CD4-positive, alpha-beta memory T cell (primary cell): ENCODE measurements around the gene FNBP1L. TPM values are rescaled to one million over a fixed set of nuclear protein-coding genes. Genes with fewer than 3 reads are reported as not detected.

Source experiments
- CTCF ChIA-PET: fragments of 350-600 bp; sonication (Branson Sonifier 250); formaldehyde crosslinking; loops from one replicate; lab custom pipeline; 2021; ENCODE audit warnings: inconsistent platforms; ENCODE audit not compliant: partially characterized antibody; lab: Charles Lee
- POLR2A ChIA-PET: fragments of 350-600 bp; sonication (Branson Sonifier 250); formaldehyde crosslinking; loops from one replicate; lab custom pipeline; 2021; ENCODE audit not compliant: partially characterized antibody; lab: Charles Lee
- DNase-seq, 5 donors: peaks; one replicate each; pipeline versions ENCODE4 v3.0.0 to v3.0.0-alpha.2; 2020 to 2022; ENCODE audit warnings: mixed read lengths in 1 of 5
- H3K27ac ChIP-seq: one replicate; pipeline ENCODE4 v1.7.0; 2013; ENCODE audit warnings: low read depth, low read length
- H3K27me3 ChIP-seq: 2 replicates; pipeline ENCODE4 v1.7.0; 2013; ENCODE audit warnings: mild to moderate bottlenecking, low read length, moderate library complexity; ENCODE audit not compliant: insufficient read depth
- H3K36me3 ChIP-seq: 2 replicates; pipeline ENCODE4 v1.7.0; 2013; ENCODE audit warnings: mild to moderate bottlenecking, low read length, moderate library complexity; ENCODE audit not compliant: insufficient read depth
- H3K4me1 ChIP-seq: 2 replicates; pipeline ENCODE4 v1.7.0; 2013; ENCODE audit warnings: mild to moderate bottlenecking, low read length, moderate library complexity; ENCODE audit not compliant: insufficient read depth
- H3K4me3 ChIP-seq, 2 donors: one replicate each; pipeline ENCODE4 v1.7.0; 2013; ENCODE audit warnings: low read length in 2 of 2, mild to moderate bottlenecking in 1 of 2
- H3K9me3 ChIP-seq, 2 donors: one replicate each; pipeline ENCODE4 v1.7.0; 2013; ENCODE audit warnings: low read length in 2 of 2, control low read depth in 1 of 2; ENCODE audit not compliant: control insufficient read depth in 1 of 2
- H3K27ac Mint-ChIP-seq, 7 donors: one replicate each; pipeline ENCODE4 v1.8.0; 2020 to 2021; ENCODE audit warnings: mixed read lengths in 7 of 7, mild to moderate bottlenecking in 6 of 7, inconsistent platforms in 3 of 7, moderate library complexity in 3 of 7
- H3K27me3 Mint-ChIP-seq, 2 donors: one replicate each; pipeline ENCODE4 v1.8.0; 2020 to 2021; ENCODE audit warnings: mixed read lengths in 2 of 2
- H3K36me3 Mint-ChIP-seq, 2 donors: one replicate each; pipeline ENCODE4 v1.8.0; 2020 to 2021; ENCODE audit warnings: mixed read lengths in 2 of 2, inconsistent platforms in 1 of 2, mild to moderate bottlenecking in 1 of 2
- H3K4me1 Mint-ChIP-seq, 4 donors: one replicate each; pipeline ENCODE4 v1.8.0; 2020 to 2021; ENCODE audit warnings: mixed read lengths in 4 of 4, mild to moderate bottlenecking in 1 of 4
- H3K4me3 Mint-ChIP-seq, 8 donors: one replicate each; pipeline ENCODE4 v1.8.0; 2020 to 2021; ENCODE audit warnings: mixed read lengths in 8 of 8, mild to moderate bottlenecking in 7 of 8, moderate library complexity in 6 of 8, inconsistent platforms in 3 of 8
- H3K9me3 Mint-ChIP-seq, 8 donors: one replicate each; pipeline ENCODE4 v1.8.0; 2020 to 2021; ENCODE audit warnings: mixed read lengths in 8 of 8, mild to moderate bottlenecking in 5 of 8, inconsistent platforms in 3 of 8, moderate library complexity in 1 of 8
- intact Hi-C: fragments of 100-400 bp; cut with micrococcal nuclease; formaldehyde crosslinking; loops from one replicate; pipeline ENCODE4 v1.15.1; 2023
- polyA plus RNA-seq, 2 donors: library from polyadenylated mRNA; unstranded; fragments of 300-500 nt; fragmentation: Illumina TruSeq; gene quantifications; one replicate each; pipeline ENCODE4 v1.2.3, GENCODE V29; 2021
- total RNA-seq, 2 experiments: library from RNA; stranded (reverse); gene quantifications; one replicate each; pipeline ENCODE4 v1.2.3, GENCODE V29; 2021

Gene FNBP1L
- total and polyA plus RNA-seq, 4 experiments from 2014 or later, result 0.53 to 2.2 (median 1.6) TPM

- Histone ChIP-seq H3K4me3 (no peak overlapping the region), H3K36me3 (no peaks in the 10 kb centered on the region), H3K27me3 (no peaks in the 10 kb centered on the region), H3K4me1 (no peaks in the 10 kb centered on the region), H3K9me3 (no peaks in the 10 kb centered on the region), H3K27ac (no peak overlapping the region)
- Mint-ChIP-seq H3K4me3 (no peak overlapping the region), H3K27ac (no peak overlapping the region), H3K9me3 (no peaks in the 10 kb centered on the region), H3K36me3 (no peaks in the 10 kb centered on the region), H3K4me1 (no peaks in the 10 kb centered on the region), H3K27me3 (no peaks in the 10 kb centered on the region)
- ChIA-PET CTCF (no interaction called here), POLR2A (no interaction called here)
- DNase-seq, result no peak
- intact Hi-C loops, result no loop called here
Observed at GRCh38 chr1:93574991-93575390, 127.1 kb downstream of the FNBP1L start.

GRCh38 chr1:93575621-93576284 lies 127.8 kb downstream of the FNBP1L start:
- Mint-ChIP-seq H3K27ac (no peak overlapping the region), H3K27me3 (no peaks in the 10 kb centered on the region), H3K9me3 (no peaks in the 10 kb centered on the region), H3K4me1 (no peaks in the 10 kb centered on the region), H3K36me3 (no peaks in the 10 kb centered on the region), H3K4me3 (no peak overlapping the region)
- Histone ChIP-seq H3K27ac (no peak overlapping the region), H3K9me3 (no peaks in the 10 kb centered on the region), H3K36me3 (no peaks in the 10 kb centered on the region), H3K27me3 (no peaks in the 10 kb centered on the region), H3K4me3 (no peak overlapping the region), H3K4me1 (no peaks in the 10 kb centered on the region)
- no peak for DNase-seq
- ChIA-PET CTCF (no interaction called here), POLR2A (no interaction called here)
- intact Hi-C loops, result no loop called here

DNA sequence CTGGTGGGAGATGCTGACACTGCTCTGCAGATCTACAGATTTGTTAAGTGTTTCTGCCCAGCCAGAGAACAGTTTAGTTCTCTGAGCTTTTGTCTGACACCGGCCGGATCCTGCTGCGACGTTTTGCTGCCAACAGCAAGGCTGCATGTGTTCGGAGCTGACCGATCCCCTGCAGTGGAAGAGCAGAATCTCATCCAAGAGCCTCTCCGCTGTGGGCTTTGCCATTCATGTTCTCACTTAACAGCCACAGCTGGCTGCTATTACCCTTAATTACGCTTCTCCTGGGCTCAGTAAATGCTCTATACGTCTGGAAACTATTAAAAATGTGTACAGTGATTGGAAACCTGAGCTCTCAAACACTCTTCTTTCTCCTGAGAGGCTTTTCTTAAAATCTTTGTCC lies 128.4 kb downstream of the FNBP1L start:
- no peaks in the 10 kb centered on the region for H3K4me1 ChIP-seq
- no peak for DNase-seq
- intact Hi-C loops, result no loop called here
- Mint-ChIP-seq H3K36me3 (no peaks in the 10 kb centered on the region), H3K9me3 (no peaks in the 10 kb centered on the region), H3K4me1 (no peaks in the 10 kb centered on the region), H3K27ac (no peak overlapping the region), H3K27me3 (no peaks in the 10 kb centered on the region), H3K4me3 (no peak overlapping the region)
- CTCF ChIA-PET, result no interaction called here
- H3K4me3 ChIP-seq, result no peak overlapping the region
- no peaks in the 10 kb centered on the region for H3K9me3 ChIP-seq
- no peaks in the 10 kb centered on the region for H3K36me3 ChIP-seq
- no peaks in the 10 kb centered on the region for H3K27me3 ChIP-seq
- POLR2A ChIA-PET, result no interaction called here
- no peak overlapping the region for H3K27ac ChIP-seq

- ChIA-PET POLR2A (no interaction called here), CTCF (no interaction called here)
- Mint-ChIP-seq H3K27me3 (no peaks in the 10 kb centered on the region), H3K9me3 (no peaks in the 10 kb centered on the region), H3K4me1 (no peaks in the 10 kb centered on the region), H3K27ac (no peak overlapping the region), H3K4me3 (no peak overlapping the region), H3K36me3 (no peaks in the 10 kb centered on the region)
- Histone ChIP-seq H3K27ac (no peak overlapping the region), H3K27me3 (no peaks in the 10 kb centered on the region), H3K9me3 (no peaks in the 10 kb centered on the region), H3K4me1 (no peaks in the 10 kb centered on the region), H3K36me3 (no peaks in the 10 kb centered on the region), H3K4me3 (no peak overlapping the region)
- intact Hi-C loops, result no loop called here
- DNase-seq, result no peak
Observed at GRCh38 chr1:93576746-93577145, 128.8 kb downstream of the FNBP1L start.

DNA sequence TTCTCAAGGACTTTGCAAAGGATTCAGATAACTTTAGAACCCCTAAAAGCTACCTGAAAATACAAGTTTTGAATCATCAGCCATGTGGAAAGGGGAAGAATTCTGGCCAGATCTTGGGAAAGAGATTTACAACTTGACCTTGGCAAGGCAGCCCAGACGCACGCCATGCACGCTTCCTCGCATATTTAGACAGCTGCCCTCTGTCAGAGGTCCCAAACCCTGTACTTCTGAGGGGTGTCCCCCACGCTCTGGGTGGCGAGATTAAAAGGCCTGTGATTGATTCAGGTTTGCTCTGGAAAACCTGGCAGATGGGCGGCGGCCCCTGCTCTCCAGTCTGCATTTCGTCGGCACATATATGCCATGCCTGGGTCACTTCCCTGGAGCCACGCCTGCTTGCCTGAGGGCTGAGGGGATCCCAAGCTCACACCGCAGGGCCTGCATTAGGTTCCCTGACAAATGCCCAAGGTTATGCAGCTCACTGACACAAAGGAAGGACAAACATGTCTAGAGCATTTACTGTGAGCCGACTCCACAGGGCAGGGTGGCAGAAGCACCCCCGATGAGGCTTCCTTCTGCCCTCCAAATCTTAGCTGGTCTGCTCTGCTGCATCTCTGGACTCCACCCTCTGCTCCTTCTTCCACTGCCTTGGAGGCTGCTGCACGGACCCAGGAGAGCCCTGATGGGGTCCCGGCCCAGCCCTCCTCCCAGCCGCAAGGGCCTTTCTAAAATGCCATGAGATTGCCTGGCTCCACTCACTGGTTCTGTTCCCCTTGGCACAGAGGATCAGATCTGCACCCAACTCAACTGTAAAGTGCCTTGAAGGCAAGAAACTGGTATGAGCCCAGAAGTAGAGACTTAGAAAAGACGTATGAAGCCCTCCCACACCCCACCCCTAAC lies 129.9 kb downstream of the FNBP1L start:
- Histone ChIP-seq H3K4me1 (no peaks in the 10 kb centered on the region), H3K27me3 (no peaks in the 10 kb centered on the region), H3K36me3 (no peaks in the 10 kb centered on the region), H3K9me3 (no peaks in the 10 kb centered on the region), H3K27ac (no peak overlapping the region), H3K4me3 (no peak overlapping the region)
- DNase-seq, result no peak
- H3K36me3 Mint-ChIP-seq, result no peaks in the 10 kb centered on the region
- intact Hi-C loops, result no loop called here
- CTCF ChIA-PET, result no interaction called here
- no peaks in the 10 kb centered on the region for H3K9me3 Mint-ChIP-seq
- H3K4me1 Mint-ChIP-seq, result no peaks in the 10 kb centered on the region
- no peaks in the 10 kb centered on the region for H3K27me3 Mint-ChIP-seq
- H3K4me3 Mint-ChIP-seq, result no peak overlapping the region
- H3K27ac Mint-ChIP-seq, result no peak overlapping the region
- POLR2A ChIA-PET, result no interaction called here

GRCh38 chr1:93578433-93578830 lies 130.5 kb downstream of the FNBP1L start:
- no peaks in the 10 kb centered on the region for H3K4me1 Mint-ChIP-seq
- no peak for DNase-seq
- H3K36me3 Mint-ChIP-seq, result no peaks in the 10 kb centered on the region
- Histone ChIP-seq H3K27me3 (no peaks in the 10 kb centered on the region), H3K36me3 (no peaks in the 10 kb centered on the region), H3K27ac (no peak overlapping the region), H3K4me3 (no peak overlapping the region), H3K9me3 (no peaks in the 10 kb centered on the region), H3K4me1 (no peaks in the 10 kb centered on the region)
- POLR2A ChIA-PET, result no interaction called here
- H3K27ac Mint-ChIP-seq, result no peak overlapping the region
- H3K27me3 Mint-ChIP-seq, result no peaks in the 10 kb centered on the region
- H3K4me3 Mint-ChIP-seq, result no peak overlapping the region
- intact Hi-C loops, result no loop called here
- CTCF ChIA-PET, result interaction anchor here (1.0 kb wide), 1 partner anchor 274 kb away, joined by 3 read pairs; no protein-coding TSS in a partner anchor
- no peaks in the 10 kb centered on the region for H3K9me3 Mint-ChIP-seq

- no peaks in the 10 kb centered on the region for H3K27me3 Mint-ChIP-seq
- H3K4me1 Mint-ChIP-seq, result no peaks in the 10 kb centered on the region
- Histone ChIP-seq H3K27ac (no peak overlapping the region), H3K4me3 (no peak overlapping the region), H3K4me1 (no peaks in the 10 kb centered on the region), H3K9me3 (no peaks in the 10 kb centered on the region), H3K36me3 (no peaks in the 10 kb centered on the region), H3K27me3 (no peaks in the 10 kb centered on the region)
- H3K9me3 Mint-ChIP-seq, result no peaks in the 10 kb centered on the region
- no peak overlapping the region for H3K4me3 Mint-ChIP-seq
- intact Hi-C loops, result no loop called here
- CTCF ChIA-PET, result interaction anchor here (1.0 kb wide), 1 partner anchor 275 kb away, joined by 3 read pairs; no protein-coding TSS in a partner anchor
- no peaks in the 10 kb centered on the region for H3K36me3 Mint-ChIP-seq
- POLR2A ChIA-PET, result no interaction called here
- H3K27ac Mint-ChIP-seq, result no peak overlapping the region
- DNase-seq, result no peak
Observed at GRCh38 chr1:93578911-93579825, 131.2 kb downstream of the FNBP1L start.
